Thyroid gland (tissue), 4 donors: Measurements from ENCODE around the gene RAB44. TPM values are rescaled to one million over a fixed set of nuclear protein-coding genes. Genes with fewer than 3 reads are reported as not detected.

Source experiments
- DNase-seq, 2 donors: peaks; one replicate each; pipeline ENCODE4 v3.0.0-alpha.2; 2019
- H3K27ac ChIP-seq, 3 donors: fragments of 200-600 bp; sonication (generic); 1 replicate in 2 of 3; 2 replicates in 1 of 3; pipeline ENCODE4 v1.5.1; 2016 to 2019; ENCODE audit warnings: mild to moderate bottlenecking in 1 of 3, moderate library complexity in 1 of 3
- H3K27me3 ChIP-seq: fragments of 200-600 bp; sonication (generic); one replicate; pipeline ENCODE4 v1.5.1; 2019
- H3K36me3 ChIP-seq, 2 donors: fragments of 200-600 bp; sonication (generic); one replicate each; pipeline ENCODE4 v1.5.1; 2016 to 2019
- H3K4me1 ChIP-seq, 2 donors: fragments of 200-600 bp; sonication (generic); one replicate each; pipeline ENCODE4 v1.5.1; 2017 to 2019
- H3K4me3 ChIP-seq, 3 donors: fragments of 200-600 bp; sonication (generic); replicated peaks in 1 of 3; 1 replicate in 2 of 3; 2 replicates in 1 of 3; pipeline ENCODE4 v1.5.1; 2016; ENCODE audit warnings: mild to moderate bottlenecking in 1 of 3
- H3K9me3 ChIP-seq: fragments of 200-600 bp; sonication (generic); one replicate; pipeline ENCODE4 v1.5.1; 2017
- CTCF ChIP-seq, 6 experiments: fragments of 200-600 bp in 3 of 6; fragments of 450-650 bp in 3 of 6; sonication (generic) in 3 of 6; IDR thresholded peaks; one replicate each; pipeline ENCODE4 v1.5.1; 2016 to 2019; ENCODE audit warnings: antibody characterized with exemption in 6 of 6, mild to moderate bottlenecking in 2 of 6, inconsistent platforms in 1 of 6, moderate library complexity in 1 of 6
- POLR2A ChIP-seq, 2 donors: fragments of 450-650 bp; IDR thresholded peaks; one replicate each; pipeline ENCODE4 v1.6.1; 2017; ENCODE audit warnings: antibody characterized with exemption in 2 of 2, mild to moderate bottlenecking in 2 of 2, moderate library complexity in 1 of 2
- WGBS, 2 donors: methylation state at CpG; one replicate each; pipeline ENCODE4 v1.1.5; 2017; 5-methylcytosine and 5-hydroxymethylcytosine counted together
- intact Hi-C: fragments of 100-400 bp; cut with DNase I; formaldehyde crosslinking; loops from one replicate; pipeline ENCODE4 v1.15.1; 2023
- total RNA-seq, 4 donors: library from RNA; depleted of rRNA; stranded (reverse); fragments of >200 nt; gene quantifications; one replicate each; pipeline ENCODE4 v1.2.3, GENCODE V29; 2016

The RAB44 gene
- total RNA-seq, 4 donors from 2014 or later: 0.11 TPM; not detected in 3

- Histone ChIP-seq H3K27me3 (no peaks in the 10 kb centered on the region), H3K9me3 (no peaks in the 10 kb centered on the region), H3K4me1 (peaks cover 13 to 20% of the 10 kb centered on the region in 2 donors), H3K4me3 (no peak overlapping the region), H3K27ac (no peak overlapping the region), H3K36me3 (peaks cover 31 to 43% of the 10 kb centered on the region in 2 donors)
- TF ChIP-seq POLR2A (IDR thresholded peaks at IDR 0.05) (no peak), CTCF (IDR thresholded peaks at IDR 0.05) (no peak)
- WGBS, 2 donors: 92 to 93% methylated on average over 10 of the region's 10 CpGs
- intact Hi-C loops: no loop called here
- no peak for DNase-seq
Measured at GRCh38 chr6:36686668-36687513, 10.7 kb upstream of the RAB44 start.

GRCh38 chr6:36688063-36688738 lies 9.4 kb upstream of the RAB44 start:
- no peak for DNase-seq
- Histone ChIP-seq H3K27ac (no peak overlapping the region), H3K27me3 (no peaks in the 10 kb centered on the region), H3K4me3 (no peak overlapping the region), H3K36me3 (peaks cover 31 to 43% of the 10 kb centered on the region in 2 donors), H3K4me1 (peaks cover 7 to 20% of the 10 kb centered on the region in 2 donors), H3K9me3 (no peaks in the 10 kb centered on the region)
- TF ChIP-seq POLR2A (IDR thresholded peaks at IDR 0.05) (no peak), CTCF (IDR thresholded peaks at IDR 0.05) (no peak)
- WGBS, 2 donors: 94% methylated on average over 6 of the region's 6 CpGs
- intact Hi-C loops: no loop called here

GRCh38 chr6:36688739-36689075 lies 8.9 kb upstream of the RAB44 start:
- Histone ChIP-seq H3K4me3 (no peak overlapping the region), H3K4me1 (peaks cover 7 to 16% of the 10 kb centered on the region in 2 donors), H3K27ac (no peak overlapping the region), H3K9me3 (no peaks in the 10 kb centered on the region), H3K36me3 (peaks cover 31 to 40% of the 10 kb centered on the region in 2 donors), H3K27me3 (no peaks in the 10 kb centered on the region)
- intact Hi-C loops: no loop called here
- no peak for TF ChIP-seq CTCF (IDR thresholded peaks at IDR 0.05)
- 65 to 97% methylated on average over 5 of the region's 5 CpGs for WGBS, 2 donors
- no peak for DNase-seq

- Histone ChIP-seq H3K36me3 (peaks cover 11 to 17% of the 10 kb centered on the region in 2 donors), H3K4me3 (no peak overlapping the region), H3K9me3 (no peaks in the 10 kb centered on the region), H3K27me3 (no peaks in the 10 kb centered on the region), H3K4me1 (peaks cover 14 to 22% of the 10 kb centered on the region in 2 donors), H3K27ac (no peak overlapping the region)
- DNase-seq: no peak
- WGBS, 2 donors: 91 to 92% methylated on average over 4 of the region's 4 CpGs
- TF ChIP-seq POLR2A (IDR thresholded peaks at IDR 0.05) (no peak), CTCF (IDR thresholded peaks at IDR 0.05) (no peak)
- intact Hi-C loops: no loop called here
Measured at GRCh38 chr6:36691011-36691410, 6.6 kb upstream of the RAB44 start.

- H3K27ac ChIP-seq: no peak overlapping the region
- intact Hi-C loops: no loop called here
Measured at GRCh38 chr6:36691612-36692011, 6.0 kb upstream of the RAB44 start.

More at GRCh38 chr6:36691612-36692011, 6.0 kb upstream of the RAB44 start:
- TF ChIP-seq CTCF (IDR thresholded peaks at IDR 0.05): no peak
- no peak for TF ChIP-seq POLR2A (IDR thresholded peaks at IDR 0.05)
- no peaks in the 10 kb centered on the region for H3K27me3 ChIP-seq
- WGBS, 2 donors: 95 to 100% methylated on average over 2 of the region's 2 CpGs
- no peak for DNase-seq
- H3K4me1 ChIP-seq: peaks cover 14 to 22% of the 10 kb centered on the region in 2 donors
- no peaks in the 10 kb centered on the region for H3K9me3 ChIP-seq
- H3K4me3 ChIP-seq: no peak overlapping the region
- peaks cover 5 to 11% of the 10 kb centered on the region in 2 donors for H3K36me3 ChIP-seq
